ENCODE results near the gene IFT43.

Gene IFT43

GRCh38 chr14:76133103-76133502, 147.5 kb downstream of the IFT43 start:
- TF ChIP-seq CTCF (IDR thresholded peaks at IDR 0.05; ENCODE audit: low read depth, low read length), result no peak
- DNase-seq (ENCODE audit: low read depth in 2 of 2), result peak; percentile 37 to 38
- H3K4me3 ChIP-seq (replicated peaks in 1 of 2; ENCODE audit: low read depth in 2 of 2, low read length in 2 of 2), result no peak overlapping the region

Measured in cardiac fibroblast (primary cell).